ENCODE measurements around the gene EBF4. TPM values are rescaled to one million over a fixed set of nuclear protein-coding genes. Genes with fewer than 3 reads are reported as not detected.

The EBF4 gene
- total and polyA plus RNA-seq, 7 experiments from 2014 or later, result 0.09 to 10.5 (median 6.7) TPM

DNA sequence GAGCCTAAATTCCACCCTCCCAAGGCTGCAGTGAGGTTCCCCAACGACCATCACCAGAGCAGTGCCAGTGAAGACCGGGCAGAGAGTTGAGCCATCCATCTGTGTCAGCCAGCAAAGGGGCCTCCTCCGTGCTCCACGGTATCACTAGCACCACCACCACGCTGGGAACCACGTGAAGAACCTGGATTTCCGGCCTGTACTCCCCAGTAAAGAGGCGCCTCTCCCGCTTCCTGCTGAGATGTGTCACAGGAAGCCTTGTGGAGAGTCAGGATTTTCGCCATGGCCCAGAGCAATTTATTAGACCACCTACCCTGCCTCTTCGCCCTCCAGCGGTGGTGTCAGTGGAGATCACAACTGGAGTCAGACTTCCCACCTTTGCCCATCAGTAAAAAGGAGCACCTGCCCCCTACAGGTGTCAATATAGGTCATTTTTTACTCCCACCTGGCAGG is 79.1 kb downstream of the EBF4 start:
- H3K9me3 Mint-ChIP-seq, result peaks cover 0 to 5% (median 0%) of the 10 kb centered on the region in 11 donors
- no peaks in the 10 kb centered on the region for H3K27me3 ChIP-seq (ENCODE audit: control insufficient read depth in 2 of 2, insufficient read depth in 2 of 2, low read length in 2 of 2)
- no peak overlapping the region for H3K27ac ChIP-seq (ENCODE audit: low read depth, low read length)
- peaks cover 4 to 22% (median 15%) of the 10 kb centered on the region in 5 donors for H3K27me3 Mint-ChIP-seq
- H3K4me1 ChIP-seq (ENCODE audit: control insufficient read depth in 2 of 2, insufficient read depth in 2 of 2, low read length in 2 of 2), result no peaks in the 10 kb centered on the region
- intact Hi-C loops (cut with micrococcal nuclease), result no loop called here
- no peak overlapping the region for H3K4me3 ChIP-seq (ENCODE audit: low read length)
- H3K36me3 Mint-ChIP-seq, result no peaks in the 10 kb centered on the region
- H3K4me1 Mint-ChIP-seq, result peaks cover 0 to 4% (median 0%) of the 10 kb centered on the region in 7 donors
- ChIA-PET POLR2A (no interaction called here), CTCF (no interaction called here)
- DNase-seq (no peak), ATAC-seq (no peak)
- H3K36me3 ChIP-seq (ENCODE audit: control insufficient read depth in 2 of 3, insufficient read depth in 3 of 3, low read length in 3 of 3), result no peaks in the 10 kb centered on the region
- H3K9me3 ChIP-seq (ENCODE audit: control insufficient read depth in 2 of 3, low read length in 3 of 3), result no peaks in the 10 kb centered on the region
- no peak overlapping the region for H3K27ac Mint-ChIP-seq
- H3K4me3 Mint-ChIP-seq, result no peak overlapping the region

DNA sequence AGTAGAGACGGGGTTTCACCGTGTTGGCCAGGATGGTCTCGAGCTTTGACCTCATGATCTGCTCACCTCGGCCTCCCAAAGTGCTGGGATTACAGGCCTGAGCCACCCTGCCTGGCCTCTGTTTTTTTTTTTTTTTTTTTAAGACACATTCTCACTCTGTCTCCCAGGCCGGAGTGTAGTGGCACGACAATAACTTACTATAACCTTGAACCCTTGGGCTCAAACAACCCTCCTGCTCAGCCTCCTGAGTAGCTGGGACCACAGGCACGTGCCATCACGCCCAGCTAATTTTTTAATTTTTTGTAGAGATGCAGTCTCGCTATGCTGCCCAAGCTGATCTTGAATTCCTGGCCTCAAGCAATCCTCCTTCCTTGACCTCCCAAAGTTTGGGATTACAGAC is 81.2 kb downstream of the EBF4 start:
- H3K27ac Mint-ChIP-seq, result no peak overlapping the region
- ATAC-seq, result no peak
- Histone ChIP-seq H3K27me3 (ENCODE audit: control insufficient read depth in 2 of 2, insufficient read depth in 2 of 2, low read length in 2 of 2) (no peaks in the 10 kb centered on the region), H3K4me1 (ENCODE audit: control insufficient read depth in 2 of 2, insufficient read depth in 2 of 2, low read length in 2 of 2) (no peaks in the 10 kb centered on the region), H3K9me3 (ENCODE audit: control insufficient read depth in 2 of 3, low read length in 3 of 3) (no peaks in the 10 kb centered on the region), H3K27ac (ENCODE audit: low read depth, low read length) (no peak overlapping the region), H3K4me3 (ENCODE audit: low read length) (no peak overlapping the region), H3K36me3 (ENCODE audit: control insufficient read depth in 2 of 3, insufficient read depth in 3 of 3, low read length in 3 of 3) (no peaks in the 10 kb centered on the region)
- DNase-seq, result no peak
- POLR2A ChIA-PET, result interaction anchor here (0.6 kb wide), 1 partner anchor 98 kb away, joined by 3 read pairs; no protein-coding TSS in a partner anchor
- CTCF ChIA-PET, result no interaction called here
- peaks cover 0 to 4% (median 0%) of the 10 kb centered on the region in 7 donors for H3K4me1 Mint-ChIP-seq
- H3K36me3 Mint-ChIP-seq, result no peaks in the 10 kb centered on the region
- no peak overlapping the region for H3K4me3 Mint-ChIP-seq
- H3K9me3 Mint-ChIP-seq, result peaks cover 0 to 6% (median 0%) of the 10 kb centered on the region in 11 donors
- intact Hi-C loops (cut with micrococcal nuclease), result no loop called here
- H3K27me3 Mint-ChIP-seq, result peaks cover 7 to 25% (median 11%) of the 10 kb centered on the region in 5 donors

DNA sequence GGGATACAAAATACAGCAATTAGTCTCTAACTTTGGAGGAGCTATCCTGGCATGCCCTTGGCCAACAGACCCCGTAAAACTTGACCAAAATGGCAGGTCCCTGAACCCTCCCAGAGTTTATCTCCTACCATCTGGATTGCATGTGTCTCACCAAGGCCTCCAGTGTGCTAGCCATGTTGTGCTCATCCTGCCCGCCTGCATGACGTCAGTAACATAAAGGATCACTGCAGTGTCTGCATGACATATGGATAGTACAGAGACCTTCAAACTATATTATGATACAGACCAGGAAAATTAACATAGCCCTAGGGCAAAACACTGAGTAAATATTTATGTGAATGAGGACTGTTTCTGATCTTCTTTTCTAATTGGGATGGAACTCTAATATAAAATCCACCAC is 82.6 kb downstream of the EBF4 start:
- Mint-ChIP-seq H3K27me3 (peaks cover 0 to 27% (median 3%) of the 10 kb centered on the region in 5 donors), H3K9me3 (peaks cover 0 to 6% (median 0%) of the 10 kb centered on the region in 11 donors), H3K4me1 (peaks cover 0 to 4% (median 0%) of the 10 kb centered on the region in 7 donors), H3K36me3 (no peaks in the 10 kb centered on the region), H3K27ac (no peak overlapping the region), H3K4me3 (no peak overlapping the region)
- Histone ChIP-seq H3K4me1 (ENCODE audit: control insufficient read depth in 2 of 2, insufficient read depth in 2 of 2, low read length in 2 of 2) (no peaks in the 10 kb centered on the region), H3K4me3 (ENCODE audit: low read length) (no peak overlapping the region), H3K9me3 (ENCODE audit: control insufficient read depth in 2 of 3, low read length in 3 of 3) (no peaks in the 10 kb centered on the region), H3K27me3 (ENCODE audit: control insufficient read depth in 2 of 2, insufficient read depth in 2 of 2, low read length in 2 of 2) (no peaks in the 10 kb centered on the region), H3K36me3 (ENCODE audit: control insufficient read depth in 2 of 3, insufficient read depth in 3 of 3, low read length in 3 of 3) (no peaks in the 10 kb centered on the region), H3K27ac (ENCODE audit: low read depth, low read length) (no peak overlapping the region)
- intact Hi-C loops (cut with micrococcal nuclease), result no loop called here
- ATAC-seq (no peak), DNase-seq (no peak)
- ChIA-PET CTCF (no interaction called here), POLR2A (no interaction called here)

DNA sequence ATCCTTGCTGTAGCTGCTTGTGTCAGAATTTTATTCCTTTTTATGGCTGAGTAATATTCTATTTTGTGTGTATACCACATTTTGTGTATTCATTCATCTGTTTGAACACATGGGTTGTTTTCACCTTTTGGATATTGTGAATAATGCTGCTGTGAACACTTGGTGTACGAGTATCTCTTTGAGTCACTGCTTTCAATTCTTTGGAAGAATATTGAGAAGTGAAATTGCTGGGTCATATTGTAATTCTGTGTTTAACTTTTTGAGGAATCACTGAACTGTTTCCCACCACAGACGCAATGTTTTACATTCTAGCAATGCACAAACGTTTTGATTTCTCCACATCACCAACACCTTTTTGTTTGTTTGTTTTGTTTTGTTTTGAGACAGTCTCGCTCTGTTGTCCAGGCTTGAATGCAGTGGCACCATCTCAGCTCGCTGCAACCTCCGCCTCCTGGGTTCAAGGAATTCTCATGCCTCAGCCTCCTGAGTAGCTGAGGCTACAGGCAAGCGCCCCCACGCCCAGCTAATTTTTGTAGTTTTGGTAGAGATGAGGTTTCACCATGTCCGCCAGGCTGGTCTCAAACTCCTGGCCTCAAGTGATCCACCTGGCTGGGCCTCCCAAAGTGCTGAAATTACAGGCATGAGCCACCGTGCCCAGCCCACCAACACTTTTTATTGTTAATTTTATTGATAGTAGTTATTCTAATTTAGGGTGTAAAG is 86.2 kb downstream of the EBF4 start:
- no peaks in the 10 kb centered on the region for H3K9me3 ChIP-seq (ENCODE audit: control insufficient read depth in 2 of 3, low read length in 3 of 3)

DNA sequence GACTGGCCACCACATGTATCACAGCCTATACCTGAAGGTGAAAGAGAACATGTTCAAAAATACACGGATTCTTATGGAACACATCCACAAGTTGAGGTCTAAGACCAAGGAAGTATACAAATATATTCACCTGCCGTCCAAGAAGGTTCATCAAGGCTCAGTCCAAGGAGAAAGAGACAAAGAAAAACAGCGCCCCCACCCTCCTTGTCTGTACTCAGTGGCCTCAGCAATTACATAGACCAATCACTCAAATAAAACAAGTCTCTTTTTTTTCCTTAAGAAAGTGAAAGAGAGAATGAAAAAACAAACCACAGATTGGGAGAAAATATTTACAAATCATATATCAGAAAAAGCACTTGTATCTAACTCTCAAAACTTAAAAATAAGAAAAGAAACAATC is 88.4 kb downstream of the EBF4 start:
- Histone ChIP-seq H3K36me3 (ENCODE audit: control insufficient read depth in 2 of 3, insufficient read depth in 3 of 3, low read length in 3 of 3) (no peaks in the 10 kb centered on the region), H3K9me3 (ENCODE audit: control insufficient read depth in 2 of 3, low read length in 3 of 3) (no peaks in the 10 kb centered on the region), H3K27me3 (ENCODE audit: control insufficient read depth in 2 of 2, insufficient read depth in 2 of 2, low read length in 2 of 2) (no peaks in the 10 kb centered on the region), H3K27ac (ENCODE audit: low read depth, low read length) (no peak overlapping the region), H3K4me3 (ENCODE audit: low read length) (no peak overlapping the region), H3K4me1 (ENCODE audit: control insufficient read depth in 2 of 2, insufficient read depth in 2 of 2, low read length in 2 of 2) (no peaks in the 10 kb centered on the region)
- DNase-seq (no peak), ATAC-seq (no peak)
- Mint-ChIP-seq H3K9me3 (peaks cover 0 to 2% (median 0%) of the 10 kb centered on the region in 11 donors), H3K36me3 (no peaks in the 10 kb centered on the region), H3K27me3 (peaks cover 0 to 39% (median 8%) of the 10 kb centered on the region in 5 donors), H3K4me3 (no peak overlapping the region), H3K4me1 (peaks cover 0 to 2% (median 0%) of the 10 kb centered on the region in 7 donors), H3K27ac (no peak overlapping the region)
- ChIA-PET CTCF (no interaction called here), POLR2A (no interaction called here)
- intact Hi-C loops (cut with micrococcal nuclease), result no loop called here

More for the DNA sequence above, 86.2 kb downstream of the EBF4 start:
- Mint-ChIP-seq H3K4me3 (no peak overlapping the region), H3K27ac (no peak overlapping the region), H3K4me1 (peaks cover 0 to 2% (median 0%) of the 10 kb centered on the region in 7 donors), H3K9me3 (peaks cover 0 to 6% (median 0%) of the 10 kb centered on the region in 11 donors), H3K27me3 (peaks cover 0 to 33% (median 8%) of the 10 kb centered on the region in 5 donors), H3K36me3 (no peaks in the 10 kb centered on the region)
- Histone ChIP-seq H3K27ac (ENCODE audit: low read depth, low read length) (no peak overlapping the region), H3K4me1 (ENCODE audit: control insufficient read depth in 2 of 2, insufficient read depth in 2 of 2, low read length in 2 of 2) (no peaks in the 10 kb centered on the region), H3K27me3 (ENCODE audit: control insufficient read depth in 2 of 2, insufficient read depth in 2 of 2, low read length in 2 of 2) (no peaks in the 10 kb centered on the region), H3K36me3 (ENCODE audit: control insufficient read depth in 2 of 3, insufficient read depth in 3 of 3, low read length in 3 of 3) (no peaks in the 10 kb centered on the region), H3K4me3 (ENCODE audit: low read length) (no peak overlapping the region)
- intact Hi-C loops (cut with micrococcal nuclease), result no loop called here
- DNase-seq (no peak), ATAC-seq (no peak)
- CTCF ChIA-PET, result no interaction called here
- POLR2A ChIA-PET, result interaction anchor here (0.7 kb wide), 1 partner anchor 10 kb away, joined by 3 read pairs; no protein-coding TSS in a partner anchor

DNA sequence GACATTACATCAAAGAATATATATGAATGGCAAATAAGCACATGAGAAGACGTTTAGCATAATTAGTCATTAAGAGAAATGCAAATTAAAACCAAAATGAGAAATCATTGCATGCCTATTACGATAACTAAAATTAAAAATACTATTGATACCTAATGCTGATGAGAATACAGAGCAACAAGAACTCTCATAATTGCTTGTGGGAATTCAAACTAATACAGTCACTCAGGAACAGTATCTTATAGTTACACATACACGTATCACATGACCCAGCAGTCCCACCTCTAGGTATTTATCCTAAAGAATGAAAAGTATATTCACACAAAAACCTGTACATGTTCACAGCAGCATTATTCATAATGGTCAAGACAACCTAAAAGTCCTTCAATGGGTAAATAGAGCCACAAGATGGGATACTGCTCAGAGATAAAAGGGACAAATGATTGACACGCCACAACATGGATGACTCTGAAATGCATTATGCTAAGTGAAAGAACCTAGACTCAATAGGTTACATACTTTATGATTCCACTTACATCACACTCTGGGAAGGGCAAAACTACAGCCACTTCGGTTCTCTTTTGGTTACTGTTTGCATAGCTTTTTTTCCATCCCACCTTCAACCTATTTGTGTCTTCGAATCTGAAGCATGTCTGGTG is 91.5 kb downstream of the EBF4 start:
- CTCF ChIA-PET, result no interaction called here
- intact Hi-C loops (cut with micrococcal nuclease), result no loop called here
- Mint-ChIP-seq H3K9me3 (peaks cover 0 to 10% (median 0%) of the 10 kb centered on the region in 11 donors), H3K27me3 (peaks cover 0 to 37% (median 5%) of the 10 kb centered on the region in 5 donors), H3K27ac (no peak overlapping the region), H3K36me3 (no peaks in the 10 kb centered on the region), H3K4me3 (no peak overlapping the region), H3K4me1 (peaks cover 0 to 2% (median 0%) of the 10 kb centered on the region in 7 donors)
- ATAC-seq (no peak), DNase-seq (no peak)
- no peaks in the 10 kb centered on the region for H3K9me3 ChIP-seq (ENCODE audit: control insufficient read depth in 2 of 3, low read length in 3 of 3)
- no peaks in the 10 kb centered on the region for H3K4me1 ChIP-seq (ENCODE audit: control insufficient read depth in 2 of 2, insufficient read depth in 2 of 2, low read length in 2 of 2)
- H3K36me3 ChIP-seq (ENCODE audit: control insufficient read depth in 2 of 3, insufficient read depth in 3 of 3, low read length in 3 of 3), result no peaks in the 10 kb centered on the region
- H3K4me3 ChIP-seq (ENCODE audit: low read length), result no peak overlapping the region
- no peak overlapping the region for H3K27ac ChIP-seq (ENCODE audit: low read depth, low read length)
- POLR2A ChIA-PET, result no interaction called here
- no peaks in the 10 kb centered on the region for H3K27me3 ChIP-seq (ENCODE audit: control insufficient read depth in 2 of 2, insufficient read depth in 2 of 2, low read length in 2 of 2)
